HCT116 (cell line): ENCODE data around the gene IL11.

Source experiments
- CEBPB ChIP-seq: IDR thresholded peaks from 2 replicates; pipeline ENCODE4 v1.6.1; 2012; ENCODE audit warnings: low read depth
- POLR2A ChIP-seq: IDR thresholded peaks from 2 replicates; pipeline ENCODE4 v1.7.0; 2011; ENCODE audit warnings: borderline replicate concordance; ENCODE audit not compliant: insufficient read depth, insufficient read length; ENCODE audit errors: extremely low read depth
- POLR2AphosphoS5 ChIP-seq: IDR thresholded peaks from 2 replicates; pipeline ENCODE4 v1.6.1; 2011; ENCODE audit warnings: mild to moderate bottlenecking, low read depth, low read length, moderate library complexity
- ZNF274 ChIP-seq: fragments of 200-500 bp; sonication (Bioruptor generic); IDR thresholded peaks from 2 replicates; pipeline ENCODE4 v1.6.1; 2014; ENCODE audit warnings: mild to moderate bottlenecking, low read depth, low read length, inconsistent platforms
- TF ChIP-seq, protein P1 (sequence below), 3 experiments: fragments of 200-600 bp in 1 of 3; sonication (generic) in 1 of 3; IDR thresholded peaks in 2 of 3; conservative IDR thresholded peaks in 1 of 3; 2 replicates each; pipeline ENCODE4 v1.5.1; 2012 to 2017; ENCODE audit warnings: low read depth in 2 of 3, low read length in 2 of 3, antibody characterized with exemption in 1 of 3, borderline replicate concordance in 1 of 3, control low read depth in 1 of 3, mild to moderate bottlenecking in 1 of 3, mixed read lengths in 1 of 3, mixed run types in 1 of 3, moderate library complexity in 1 of 3; ENCODE audit not compliant: insufficient read depth in 1 of 3
- TF ChIP-seq, protein P2 (sequence below): IDR thresholded peaks from 2 replicates; pipeline ENCODE4 v1.6.1; 2012
- TF ChIP-seq, protein P3 (sequence below): IDR thresholded peaks from 2 replicates; pipeline ENCODE4 v1.6.1; 2012; ENCODE audit warnings: low read depth

DNA sequence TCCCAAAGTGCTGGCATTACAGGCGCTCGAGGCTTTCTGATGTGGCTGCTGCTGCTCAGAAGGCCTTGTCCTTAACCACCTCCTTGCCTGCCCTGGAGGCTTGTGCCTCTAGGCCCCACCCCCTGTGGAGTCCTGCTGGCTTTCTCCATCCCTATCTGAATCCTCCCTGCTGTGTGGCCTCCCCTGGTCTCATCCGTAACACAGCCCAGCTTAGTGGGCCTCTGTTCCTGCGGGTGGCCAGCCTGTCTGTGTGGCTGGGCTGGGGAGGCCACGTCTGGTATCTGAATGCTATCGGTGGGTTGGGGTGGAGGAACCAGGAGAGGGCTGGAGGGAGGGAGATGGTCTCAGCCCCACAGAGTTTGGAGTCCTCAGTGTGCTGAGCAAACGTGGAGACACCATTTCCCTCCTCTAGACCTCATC lies 20.2 kb upstream of the IL11 start:
- TF ChIP-seq, protein P1, sequence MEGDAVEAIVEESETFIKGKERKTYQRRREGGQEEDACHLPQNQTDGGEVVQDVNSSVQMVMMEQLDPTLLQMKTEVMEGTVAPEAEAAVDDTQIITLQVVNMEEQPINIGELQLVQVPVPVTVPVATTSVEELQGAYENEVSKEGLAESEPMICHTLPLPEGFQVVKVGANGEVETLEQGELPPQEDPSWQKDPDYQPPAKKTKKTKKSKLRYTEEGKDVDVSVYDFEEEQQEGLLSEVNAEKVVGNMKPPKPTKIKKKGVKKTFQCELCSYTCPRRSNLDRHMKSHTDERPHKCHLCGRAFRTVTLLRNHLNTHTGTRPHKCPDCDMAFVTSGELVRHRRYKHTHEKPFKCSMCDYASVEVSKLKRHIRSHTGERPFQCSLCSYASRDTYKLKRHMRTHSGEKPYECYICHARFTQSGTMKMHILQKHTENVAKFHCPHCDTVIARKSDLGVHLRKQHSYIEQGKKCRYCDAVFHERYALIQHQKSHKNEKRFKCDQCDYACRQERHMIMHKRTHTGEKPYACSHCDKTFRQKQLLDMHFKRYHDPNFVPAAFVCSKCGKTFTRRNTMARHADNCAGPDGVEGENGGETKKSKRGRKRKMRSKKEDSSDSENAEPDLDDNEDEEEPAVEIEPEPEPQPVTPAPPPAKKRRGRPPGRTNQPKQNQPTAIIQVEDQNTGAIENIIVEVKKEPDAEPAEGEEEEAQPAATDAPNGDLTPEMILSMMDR (IDR thresholded peaks at IDR 0.05 in 2 of 3, conservative IDR thresholded peaks at IDR 0.05 in 1 of 3; ENCODE audit: borderline replicate concordance in 1 of 3, insufficient read depth in 1 of 3, low read depth in 2 of 3, low read length in 2 of 3), result no peak
- TF ChIP-seq POLR2A (no peak), ZNF274 (no peak), CEBPB (no peak), POLR2AphosphoS5 (no peak)
- TF ChIP-seq, protein P2, sequence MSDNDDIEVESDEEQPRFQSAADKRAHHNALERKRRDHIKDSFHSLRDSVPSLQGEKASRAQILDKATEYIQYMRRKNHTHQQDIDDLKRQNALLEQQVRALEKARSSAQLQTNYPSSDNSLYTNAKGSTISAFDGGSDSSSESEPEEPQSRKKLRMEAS, result no peak
- TF ChIP-seq, protein P3, sequence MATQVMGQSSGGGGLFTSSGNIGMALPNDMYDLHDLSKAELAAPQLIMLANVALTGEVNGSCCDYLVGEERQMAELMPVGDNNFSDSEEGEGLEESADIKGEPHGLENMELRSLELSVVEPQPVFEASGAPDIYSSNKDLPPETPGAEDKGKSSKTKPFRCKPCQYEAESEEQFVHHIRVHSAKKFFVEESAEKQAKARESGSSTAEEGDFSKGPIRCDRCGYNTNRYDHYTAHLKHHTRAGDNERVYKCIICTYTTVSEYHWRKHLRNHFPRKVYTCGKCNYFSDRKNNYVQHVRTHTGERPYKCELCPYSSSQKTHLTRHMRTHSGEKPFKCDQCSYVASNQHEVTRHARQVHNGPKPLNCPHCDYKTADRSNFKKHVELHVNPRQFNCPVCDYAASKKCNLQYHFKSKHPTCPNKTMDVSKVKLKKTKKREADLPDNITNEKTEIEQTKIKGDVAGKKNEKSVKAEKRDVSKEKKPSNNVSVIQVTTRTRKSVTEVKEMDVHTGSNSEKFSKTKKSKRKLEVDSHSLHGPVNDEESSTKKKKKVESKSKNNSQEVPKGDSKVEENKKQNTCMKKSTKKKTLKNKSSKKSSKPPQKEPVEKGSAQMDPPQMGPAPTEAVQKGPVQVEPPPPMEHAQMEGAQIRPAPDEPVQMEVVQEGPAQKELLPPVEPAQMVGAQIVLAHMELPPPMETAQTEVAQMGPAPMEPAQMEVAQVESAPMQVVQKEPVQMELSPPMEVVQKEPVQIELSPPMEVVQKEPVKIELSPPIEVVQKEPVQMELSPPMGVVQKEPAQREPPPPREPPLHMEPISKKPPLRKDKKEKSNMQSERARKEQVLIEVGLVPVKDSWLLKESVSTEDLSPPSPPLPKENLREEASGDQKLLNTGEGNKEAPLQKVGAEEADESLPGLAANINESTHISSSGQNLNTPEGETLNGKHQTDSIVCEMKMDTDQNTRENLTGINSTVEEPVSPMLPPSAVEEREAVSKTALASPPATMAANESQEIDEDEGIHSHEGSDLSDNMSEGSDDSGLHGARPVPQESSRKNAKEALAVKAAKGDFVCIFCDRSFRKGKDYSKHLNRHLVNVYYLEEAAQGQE, result no peak
